Activated CD8-positive, alpha-beta memory T cell treated with anti-CD3 and anti-CD28 coated beads, Interleukin-2, amount 10 ng/mL, durations not matched to agents 7 days and 5 days (primary cell): Measurements from ENCODE around the gene DCAF11. TPM values are rescaled to one million over a fixed set of nuclear protein-coding genes. Genes with fewer than 3 reads are reported as not detected.

Source experiments
- ATAC-seq: fragments of 150-1000 bp; cut with Tn5 transposase; one replicate; pipeline ENCODE4 v1.10.0; 2021; ENCODE audit warnings: moderate library complexity
- CTCF ChIA-PET: fragments of 350-600 bp; sonication (Branson Sonifier 250); formaldehyde crosslinking; loops from one replicate; lab custom pipeline; 2021; ENCODE audit warnings: antibody characterized with exemption; lab: Charles Lee
- DNase-seq: peaks from one replicate; pipeline ENCODE4 v3.0.0-alpha.2; 2020
- H3K27ac Mint-ChIP-seq: one replicate; pipeline ENCODE4 v1.8.0; 2021; ENCODE audit warnings: mild to moderate bottlenecking, mixed read lengths
- H3K27me3 Mint-ChIP-seq: one replicate; pipeline ENCODE4 v1.8.0; 2021; ENCODE audit warnings: mixed read lengths
- H3K36me3 Mint-ChIP-seq: one replicate; pipeline ENCODE4 v1.8.0; 2021; ENCODE audit warnings: mild to moderate bottlenecking, mixed read lengths
- H3K4me1 Mint-ChIP-seq: one replicate; pipeline ENCODE4 v1.8.0; 2021; ENCODE audit warnings: mixed read lengths
- H3K4me3 Mint-ChIP-seq: one replicate; pipeline ENCODE4 v1.8.0; 2021; ENCODE audit warnings: mild to moderate bottlenecking, moderate library complexity, mixed read lengths
- H3K9me3 Mint-ChIP-seq: one replicate; pipeline ENCODE4 v1.8.0; 2022; ENCODE audit warnings: low read depth, mixed read lengths
- microRNA-seq: library from miRNA; unstranded; fragments of <30 nt; microRNA quantifications from one replicate; pipeline ENCODE4 v1.2.0, GENCODE V29; 2022
- total RNA-seq, 2 experiments: library from RNA; stranded (reverse); gene quantifications; one replicate each; pipeline ENCODE4 v1.2.3, GENCODE V29; 2021

The DCAF11 gene
- total RNA-seq, 2 experiments from 2014 or later = 86.3 to 94.4 TPM

- ATAC-seq (no peak), DNase-seq (no peak)
- Mint-ChIP-seq H3K9me3 (no peaks in the 10 kb centered on the region), H3K27me3 (no peaks in the 10 kb centered on the region), H3K36me3 (peaks cover 36% of the 10 kb centered on the region), H3K4me3 (peak overlapping the region; percentile 77), H3K4me1 (peaks cover 37% of the 10 kb centered on the region), H3K27ac (peak overlapping the region; percentile 69)
- CTCF ChIA-PET = interaction anchor here (0.8 to 4.3 kb wide), 4 partner anchors 11 to 58 kb away, joined by 3 to 35 read pairs (median 3); partner anchors contain the start of genes DCAF11, IRF9 and NRL
These were observed 58.3 kb downstream of the DCAF11 start for GRCh38 chr14:24172871-24173281.

Small RNA genes within 50 kb of the gene (microRNA-seq; reads per million reads assigned to microRNA genes)
- gene MIR7703 = not detected

Other genes starting within 250 kb of the DCAF11 start
- gene DHRS4, start 161.0 kb upstream of the DCAF11 start, total RNA-seq = 10 to 100 TPM; 15.5 to 20.7 TPM
- gene DHRS4L2, start 125.8 kb upstream of the DCAF11 start, total RNA-seq = 10 to 100 TPM; 16.0 to 19.4 TPM
- 1 to 10 TPM; 2.9 to 3.3 TPM for gene CARMIL3, start 62.8 kb upstream of the DCAF11 start, total RNA-seq
- gene CPNE6, start 43.2 kb upstream of the DCAF11 start, total RNA-seq = under 1 TPM in 1 of 2 experiments, not detected in 1; 0.12 TPM
- 10 to 100 TPM; 61.7 to 87.0 TPM for gene PCK2, start 20.5 kb upstream of the DCAF11 start, total RNA-seq
- gene NRL, start 172 bp downstream of the DCAF11 start, total RNA-seq = 1 to 10 TPM; 2.6 to 3.2 TPM
- under 1 TPM; 0.77 to 0.91 TPM for gene FITM1, start 15.9 kb downstream of the DCAF11 start, total RNA-seq
- 100 to 1,000 TPM; 420 to 454 TPM for gene PSME1, start 21.4 kb downstream of the DCAF11 start, total RNA-seq
- gene EMC9, start 26.8 kb downstream of the DCAF11 start, total RNA-seq = 10 to 100 TPM; 45.5 to 56.1 TPM
- gene PSME2, start 31.8 kb downstream of the DCAF11 start, total RNA-seq = 100 to 1,000 TPM; 577 to 623 TPM
- gene RNF31, start 32.7 kb downstream of the DCAF11 start, total RNA-seq = 100 to 1,000 TPM; 129 to 149 TPM
- gene IRF9, start 46.5 kb downstream of the DCAF11 start, total RNA-seq = 100 to 1,000 TPM; 238 to 295 TPM
- gene REC8, start 57.3 kb downstream of the DCAF11 start, total RNA-seq = 10 to 100 TPM; 52.9 to 92.8 TPM
- gene IPO4, start 74.0 kb downstream of the DCAF11 start, total RNA-seq = 10 to 100 TPM; 32.4 to 54.9 TPM
- gene TM9SF1, start 80.7 kb downstream of the DCAF11 start, total RNA-seq = 10 to 100 TPM; 26.7 to 32.8 TPM
- under 1 TPM in 1 of 2 experiments, not detected in 1; 0.42 TPM for gene TSSK4, start 90.9 kb downstream of the DCAF11 start, total RNA-seq
- gene CHMP4A, start 98.7 kb downstream of the DCAF11 start, total RNA-seq = 10 to 100 TPM; 80.5 to 82.5 TPM
- 10 to 100 TPM; 11.4 to 16.9 TPM for gene MDP1, start 101.3 kb downstream of the DCAF11 start, total RNA-seq
- gene NEDD8, start 117.6 kb downstream of the DCAF11 start, total RNA-seq = 100 to 1,000 TPM; 181 to 205 TPM
- 10 to 100 TPM; 70.6 to 71.3 TPM for gene GMPR2, start 118.2 kb downstream of the DCAF11 start, total RNA-seq
- 100 to 1,000 TPM; 111 to 130 TPM for gene TINF2, start 127.8 kb downstream of the DCAF11 start, total RNA-seq
- gene TGM1, start 148.4 kb downstream of the DCAF11 start, total RNA-seq = 1 to 10 TPM; 3.0 to 5.1 TPM
- gene RABGGTA, start 156.8 kb downstream of the DCAF11 start, total RNA-seq = 10 to 100 TPM; 34.3 to 44.6 TPM
- 10 to 100 TPM; 14.2 to 26.5 TPM for gene DHRS1, start 185.0 kb downstream of the DCAF11 start, total RNA-seq
- gene NOP9, start 185.1 kb downstream of the DCAF11 start, total RNA-seq = 10 to 100 TPM; 34.2 to 38.3 TPM
- 10 to 100 TPM; 24.5 to 44.2 TPM for gene CIDEB, start 193.2 kb downstream of the DCAF11 start, total RNA-seq
- 10 to 100 TPM; 12.6 to 18.8 TPM for gene LTB4R2, start 195.4 kb downstream of the DCAF11 start, total RNA-seq
- gene LTB4R, start 196.7 kb downstream of the DCAF11 start, total RNA-seq = 10 to 100 TPM; 15.6 to 32.5 TPM
- gene ADCY4, start 220.3 kb downstream of the DCAF11 start, total RNA-seq = 1 to 10 TPM; 1.6 to 3.4 TPM
- gene RIPK3, start 225.2 kb downstream of the DCAF11 start, total RNA-seq = 10 to 100 TPM; 22.9 to 29.4 TPM